HUDEP-2 (cell line): ENCODE results near the gene PYROXD2.
A peak's percentile ranks its signal among the peaks of the same experiment; 100 is the strongest.

Experiments
- DNase-seq, 76 experiments: peaks; one replicate each; lab custom pipeline; 2025; ENCODE audit not compliant: unreplicated experiment in 76 of 76; lab: John Stamatoyannopoulos, UW

PYROXD2 gene

GRCh38 chr10:98414932-98415730 lies at the start of gene PYROXD2:
TSS of gene PYROXD2 (minus strand) at chr10:98415182. CDS start at chr10:98415135, 47 bp downstream.
- peak in 75 of 76 experiments; percentile 7 to 90 (median 78) for DNase-seq

DNA sequence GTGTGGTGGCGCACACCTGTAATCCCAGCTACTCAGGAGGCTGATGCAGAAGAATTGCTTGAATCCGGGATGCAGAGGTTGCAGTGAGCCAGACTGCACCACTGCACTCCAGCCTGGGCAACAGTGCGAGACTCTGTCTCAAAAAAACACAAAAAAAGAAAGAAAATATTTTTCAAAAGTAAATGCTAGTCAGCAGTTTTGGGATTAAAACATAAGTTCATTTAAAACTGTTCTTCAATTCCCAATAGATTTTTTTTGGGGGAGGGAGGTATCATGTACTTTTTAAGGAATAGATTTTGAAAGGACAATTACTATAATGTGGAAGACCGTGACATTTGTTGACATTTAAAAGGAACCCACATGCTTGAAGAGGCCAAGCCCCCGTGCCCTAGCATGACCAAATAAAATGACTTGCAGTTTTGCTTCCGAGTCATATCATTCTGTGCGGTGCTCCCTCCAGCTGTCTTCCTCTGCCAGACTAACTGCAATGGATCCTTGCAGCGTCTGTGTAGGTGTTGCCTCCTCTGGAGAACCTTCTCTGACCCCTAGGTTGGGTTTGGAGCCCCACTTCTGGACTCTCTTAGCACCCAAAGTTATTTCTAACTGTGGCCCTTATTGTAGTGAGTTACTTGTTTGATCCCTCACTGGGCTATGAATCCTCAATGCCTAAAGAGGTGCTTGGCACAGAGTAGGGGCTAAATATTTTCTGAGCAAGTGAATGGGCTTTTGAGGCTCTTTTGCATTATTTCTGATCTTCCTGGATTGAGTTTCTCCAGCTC lies 49.2 kb upstream of the PYROXD2 start:
- DNase-seq = peak in 49 of 76 experiments; percentile 8 to 70 (median 39)

DNA sequence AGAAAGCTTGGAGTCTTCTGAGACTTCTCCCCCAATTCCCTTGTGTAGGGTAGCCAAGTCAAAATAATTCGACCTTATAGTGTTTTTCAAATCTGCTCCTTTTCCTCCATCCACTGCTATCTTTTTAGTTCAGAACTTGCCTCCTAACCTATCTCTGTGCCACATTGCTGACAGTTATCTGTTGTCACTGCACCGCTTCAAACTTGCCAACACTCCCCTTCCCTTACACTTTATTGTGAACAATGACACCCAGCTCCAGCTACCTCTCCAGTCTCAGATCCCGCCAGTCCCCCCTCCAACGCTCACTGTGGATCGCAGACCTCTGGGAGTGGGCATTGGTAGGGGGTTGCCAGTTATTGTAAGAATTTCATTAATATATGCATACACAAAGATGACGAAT lies 48.0 kb upstream of the PYROXD2 start:
- DNase-seq = peak in 74 of 76 experiments; percentile 4 to 89 (median 56)

DNA sequence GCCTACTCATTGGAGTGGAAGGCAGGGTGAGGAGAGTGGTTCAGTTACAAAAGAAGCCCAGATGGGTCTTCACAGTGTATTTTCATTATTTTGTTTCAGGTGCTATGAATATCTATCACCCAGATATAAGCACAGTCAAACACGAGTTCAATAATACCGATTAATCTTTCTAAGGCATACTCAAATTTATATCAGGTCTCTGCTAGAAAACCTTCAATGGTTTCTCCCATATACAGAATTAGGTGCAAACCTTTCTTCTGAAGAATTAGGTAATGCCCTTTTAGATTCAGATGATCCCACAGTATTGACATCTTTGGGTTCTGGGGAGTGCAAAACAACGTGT lies 46.5 kb upstream of the PYROXD2 start:
- DNase-seq = no peak

- DNase-seq = peak in 74 of 76 experiments; percentile 41 to 98 (median 87)
Measured at GRCh38 chr10:98460837-98461499, 46.0 kb upstream of the PYROXD2 start.

- DNase-seq = no peak
Measured at GRCh38 chr10:98458809-98459784, 44.1 kb upstream of the PYROXD2 start.

DNA sequence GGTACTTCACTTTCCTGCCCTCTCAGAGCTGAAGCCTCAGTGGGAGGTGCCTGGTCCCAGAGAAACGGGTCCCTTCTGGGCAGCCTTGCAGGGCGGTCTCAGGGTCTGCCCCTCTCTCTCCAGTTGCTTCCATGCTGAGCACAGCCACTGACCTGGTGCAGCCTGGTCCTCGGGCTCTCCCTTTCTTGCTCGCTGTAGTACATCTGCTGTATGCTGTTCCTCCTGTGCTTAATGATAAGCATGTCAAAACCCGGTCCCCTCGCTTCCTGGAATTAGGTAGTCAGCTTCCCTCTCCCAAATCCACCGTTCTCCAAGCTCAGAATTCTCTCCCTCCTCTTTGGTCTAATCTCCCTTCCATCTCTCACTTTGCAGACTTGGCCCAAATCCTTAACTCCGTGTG lies 42.7 kb upstream of the PYROXD2 start:
- DNase-seq = peak in 31 of 76 experiments; percentile 3 to 65 (median 30)

DNA sequence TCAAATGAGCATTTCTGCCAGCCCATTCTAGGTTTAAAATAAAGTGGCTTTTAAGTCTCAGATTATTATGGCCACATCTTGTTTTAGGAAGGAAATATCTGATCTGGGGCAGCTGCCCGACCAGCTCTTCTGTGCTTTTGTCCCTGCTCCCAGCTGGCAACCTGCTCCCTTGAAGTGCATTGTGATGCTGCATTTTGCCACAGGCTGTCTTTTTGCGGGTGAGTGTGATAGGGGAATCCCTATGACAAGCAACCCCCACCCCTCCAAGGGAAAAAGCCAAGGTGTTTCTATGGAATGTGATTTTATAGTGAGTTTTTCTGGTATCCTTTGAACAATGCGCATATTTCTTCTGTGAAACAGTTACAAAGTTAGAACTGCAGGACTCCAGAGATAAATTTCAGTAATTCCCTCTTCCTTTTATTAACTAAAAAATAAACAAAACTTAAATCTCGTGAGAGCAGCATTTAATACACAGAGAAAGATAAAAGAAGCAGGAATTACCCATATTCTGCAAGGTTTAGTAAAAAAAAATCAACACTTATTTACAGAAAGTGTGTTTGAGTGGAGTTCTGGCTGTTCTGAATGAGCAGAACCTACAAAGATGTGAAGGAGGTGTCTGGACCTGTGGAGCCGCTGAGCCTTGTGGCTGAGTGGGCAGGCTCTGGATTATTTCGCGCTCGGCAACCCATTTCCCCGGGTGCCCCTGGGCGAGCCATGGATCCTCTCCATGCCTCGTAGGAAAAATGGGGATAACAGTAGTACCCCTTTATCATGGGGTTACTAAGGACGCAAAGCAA lies 41.9 kb upstream of the PYROXD2 start:
- no peak for DNase-seq

- no peak for DNase-seq
Measured at GRCh38 chr10:98456043-98456570, 41.1 kb upstream of the PYROXD2 start.

GRCh38 chr10:98453729-98454128 lies 38.7 kb upstream of the PYROXD2 start:
- DNase-seq = no peak

DNA sequence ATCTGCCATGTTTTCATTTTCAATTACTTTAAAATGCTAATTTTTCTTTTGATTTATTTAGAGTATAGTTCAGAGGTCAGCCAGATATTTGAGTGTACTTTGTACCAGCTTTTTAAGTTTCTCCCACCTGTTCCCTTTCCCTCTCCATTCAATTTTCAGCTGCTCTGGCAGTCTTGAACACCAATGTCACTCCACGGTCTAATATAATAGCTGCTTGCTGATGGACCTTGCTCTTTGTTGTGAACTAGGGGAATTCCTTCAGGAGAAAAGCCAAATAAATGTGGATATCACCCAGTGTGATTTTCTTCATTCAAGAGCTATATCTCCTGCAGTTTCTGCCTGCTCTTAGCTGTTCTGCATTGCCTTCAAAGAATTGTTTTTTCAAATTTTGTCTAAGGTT lies 35.6 kb upstream of the PYROXD2 start:
- no peak for DNase-seq

- DNase-seq = no peak
Measured at GRCh38 chr10:98449287-98449686, 34.3 kb upstream of the PYROXD2 start.

GRCh38 chr10:98446661-98447221 lies 31.8 kb upstream of the PYROXD2 start, which contains the start of gene HPS1:
TSS of gene HPS1 (minus strand) at chr10:98446935. CDS start at chr10:98443240, 3,695 bp downstream.
- DNase-seq = peak in 72 of 76 experiments; percentile 17 to 85 (median 72)

DNA sequence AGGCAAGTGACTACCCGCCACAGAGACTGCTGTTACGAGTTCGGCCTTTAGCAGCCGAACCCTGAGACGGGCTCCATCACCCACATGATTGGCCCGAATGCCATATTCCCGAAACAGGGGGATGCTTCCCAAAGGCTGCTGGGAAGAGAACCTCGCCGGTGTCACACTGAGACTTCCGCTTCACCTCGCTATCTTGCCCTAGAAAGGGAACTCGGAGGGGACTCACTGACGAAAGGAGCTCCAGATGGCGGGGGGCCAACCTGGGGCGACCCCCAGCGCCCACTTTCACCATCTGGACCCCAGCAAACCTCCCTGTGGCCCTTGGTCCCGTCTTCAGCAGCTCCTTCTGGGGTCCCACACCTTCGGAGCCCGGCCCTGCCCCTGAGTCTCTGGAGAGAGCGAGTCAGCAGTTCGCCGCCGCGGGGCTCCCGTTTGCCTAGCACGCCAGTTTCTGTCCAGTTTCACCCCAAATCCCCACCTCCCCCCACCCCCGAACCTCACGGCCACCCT lies 31.2 kb upstream of the PYROXD2 start:
- DNase-seq = peak in 23 of 76 experiments; percentile 6 to 61 (median 35)

DNA sequence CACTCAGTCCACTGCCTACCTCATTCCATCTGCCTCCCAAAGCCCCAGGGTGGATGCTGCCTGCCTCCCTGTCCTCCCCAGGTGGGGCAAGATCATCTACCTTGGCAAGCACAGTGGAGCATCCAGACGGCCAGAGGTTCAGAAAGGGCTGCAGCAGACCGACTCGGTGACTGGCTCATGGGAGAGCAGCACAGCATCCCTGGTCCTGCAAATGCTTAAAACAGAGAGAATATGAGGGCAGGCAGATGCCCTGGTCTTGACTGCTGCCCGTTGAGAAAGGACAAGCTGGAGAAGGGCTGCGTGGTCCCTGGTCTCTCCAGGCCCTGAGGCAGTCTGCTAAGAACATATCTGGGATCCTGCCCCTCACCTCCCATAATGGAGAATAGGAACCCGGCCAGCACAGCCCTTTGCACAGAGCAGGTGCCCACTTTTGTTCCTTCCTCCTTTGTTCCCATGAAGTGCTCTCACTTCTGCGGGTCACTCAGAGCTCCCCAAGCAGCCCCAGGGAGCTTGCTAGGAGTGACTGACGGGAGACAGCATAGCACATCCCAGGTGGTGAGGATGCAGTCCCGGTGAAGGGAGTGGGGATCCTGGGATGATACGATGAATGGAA lies 30.3 kb upstream of the PYROXD2 start:
- no peak for DNase-seq

- no peak for DNase-seq
Measured at GRCh38 chr10:98444314-98445006, 29.5 kb upstream of the PYROXD2 start.

GRCh38 chr10:98438715-98439114 lies 23.7 kb upstream of the PYROXD2 start:
- DNase-seq = no peak
